ENCODE data around the gene SLC43A2. TPM values are rescaled to one million over a fixed set of nuclear protein-coding genes. Genes with fewer than 3 reads are reported as not detected.
"Not testable (repeated sequence)": the region's sequence is repeated elsewhere in the genome, so short reads cannot be mapped to it uniquely, and the experiment has no call there.

The SLC43A2 gene
- under 1 TPM; 0.40 to 0.52 TPM for total RNA-seq

GRCh38 chr17:1627982-1628855 is at the start of gene SLC43A2:
Gene SLC43A2 (minus strand): TSS chr17:1628834. CDS start chr17:1627874, 960 bp downstream.
- peak; percentile 73 for DNase-seq
- POLR2A ChIA-PET: interaction anchor here (0.5 kb wide), 1 partner anchor 99 kb away, joined by 4 read pairs; no protein-coding TSS in a partner anchor
- peak within 1 kb of the TSS; percentile 88 for H3K4me3 Mint-ChIP-seq

GRCh38 chr17:1676401-1676800 is 47.8 kb upstream of the SLC43A2 start:
- no peak for DNase-seq
- CTCF ChIA-PET: interaction anchor here (1.5 to 1.7 kb wide), 2 partner anchors 15 to 27 kb away, joined by 3 to 5 read pairs; partner anchors contain the start of gene RILP
- H3K36me3 Mint-ChIP-seq (ENCODE audit: low read depth): peaks cover 81% of the 10 kb centered on the region

More at GRCh38 chr17:1627982-1628855, at the start of gene SLC43A2:
- Mint-ChIP-seq H3K4me1 (peaks cover 28% of the 10 kb centered on the region), H3K27ac (peak within 1 kb of the TSS; percentile 90), H3K9me3 (no peaks in the 10 kb centered on the region), H3K27me3 (peaks cover 45% of the 10 kb centered on the region), H3K36me3 (ENCODE audit: low read depth) (no peaks in the 10 kb centered on the region)
- CTCF ChIA-PET: interaction anchor here (1.3 to 2.4 kb wide), 3 partner anchors 12 to 22 kb away, joined by 3 to 22 read pairs (median 3); partner anchors contain the start of gene RILP

GRCh38 chr17:1673041-1673785 is 44.6 kb upstream of the SLC43A2 start:
- Mint-ChIP-seq H3K4me1 (peaks cover 13% of the 10 kb centered on the region), H3K9me3 (no peaks in the 10 kb centered on the region), H3K27me3 (no peaks in the 10 kb centered on the region), H3K27ac (peak overlapping the region; percentile 34), H3K4me3 (no peak overlapping the region), H3K36me3 (ENCODE audit: low read depth) (peaks cover 77% of the 10 kb centered on the region)
- ChIA-PET CTCF (interaction anchor here (0.5 to 3.5 kb wide), 5 partner anchors 10 to 24 kb away, joined by 3 to 14 read pairs (median 3); partner anchors contain the start of gene RILP), POLR2A (no interaction called here)
- DNase-seq: peak; percentile 20

More at GRCh38 chr17:1676401-1676800, 47.8 kb upstream of the SLC43A2 start:
- POLR2A ChIA-PET: interaction anchor here (0.7 kb wide), 1 partner anchor 40 kb away, joined by 4 read pairs; no protein-coding TSS in a partner anchor
- no peak overlapping the region for H3K27ac Mint-ChIP-seq
- H3K9me3 Mint-ChIP-seq: no peaks in the 10 kb centered on the region
- peaks cover 8% of the 10 kb centered on the region for H3K4me1 Mint-ChIP-seq
- H3K27me3 Mint-ChIP-seq: no peaks in the 10 kb centered on the region
- no peak overlapping the region for H3K4me3 Mint-ChIP-seq

GRCh38 chr17:1663934-1664333 is 35.3 kb upstream of the SLC43A2 start:
- H3K4me3 Mint-ChIP-seq, H3K27me3 Mint-ChIP-seq, DNase-seq, POLR2A ChIA-PET, H3K9me3 Mint-ChIP-seq, H3K4me1 Mint-ChIP-seq: not testable (repeated sequence)
- CTCF ChIA-PET: interaction anchor here (0.6 to 4.1 kb wide), 3 partner anchors 13 to 88 kb away, joined by 3 to 29 read pairs (median 3); partner anchors contain the start of gene RILP
- Mint-ChIP-seq H3K27ac (peak overlapping the region; percentile 14), H3K36me3 (ENCODE audit: low read depth) (peaks cover 53% of the 10 kb centered on the region)

GRCh38 chr17:1661045-1661444 is 32.4 kb upstream of the SLC43A2 start:
- POLR2A ChIA-PET: no interaction called here
- H3K27me3 Mint-ChIP-seq: no peaks in the 10 kb centered on the region
- H3K4me1 Mint-ChIP-seq: peaks cover 1% of the 10 kb centered on the region
- H3K27ac Mint-ChIP-seq: no peak overlapping the region
- H3K4me3 Mint-ChIP-seq: no peak overlapping the region
- H3K36me3 Mint-ChIP-seq (ENCODE audit: low read depth): peaks cover 59% of the 10 kb centered on the region
- no peaks in the 10 kb centered on the region for H3K9me3 Mint-ChIP-seq
- DNase-seq: no peak
- CTCF ChIA-PET: interaction anchor here (0.6 to 4.1 kb wide), 5 partner anchors 8 to 15 kb away, joined by 3 to 29 read pairs (median 4); partner anchors contain the start of gene RILP

- CTCF ChIA-PET: interaction anchor here (0.8 to 1.6 kb wide), 7 partner anchors 9 to 222 kb away, joined by 3 to 7 read pairs (median 5); partner anchors contain the start of gene SCARF1
- no peak for DNase-seq
- Mint-ChIP-seq H3K4me3 (no peak overlapping the region), H3K36me3 (ENCODE audit: low read depth) (peaks cover 80% of the 10 kb centered on the region), H3K9me3 (no peaks in the 10 kb centered on the region), H3K27me3 (no peaks in the 10 kb centered on the region), H3K27ac (no peak overlapping the region), H3K4me1 (peaks cover 1% of the 10 kb centered on the region)
- POLR2A ChIA-PET: no interaction called here
Measured at GRCh38 chr17:1658100-1658499, 29.5 kb upstream of the SLC43A2 start.

GRCh38 chr17:1653735-1654134 is 25.1 kb upstream of the SLC43A2 start:
- peaks cover 4% of the 10 kb centered on the region for H3K4me1 Mint-ChIP-seq
- DNase-seq: no peak
- no peaks in the 10 kb centered on the region for H3K9me3 Mint-ChIP-seq
- no peak overlapping the region for H3K4me3 Mint-ChIP-seq
- H3K27ac Mint-ChIP-seq: no peak overlapping the region
- no peaks in the 10 kb centered on the region for H3K27me3 Mint-ChIP-seq
- ChIA-PET POLR2A (no interaction called here), CTCF (interaction anchor here (2.7 kb wide), 1 partner anchor 16 kb away, joined by 14 read pairs; no protein-coding TSS in a partner anchor)
- peaks cover 64% of the 10 kb centered on the region for H3K36me3 Mint-ChIP-seq (ENCODE audit: low read depth)

GRCh38 chr17:1652794-1653193 is 24.2 kb upstream of the SLC43A2 start:
- H3K4me1 Mint-ChIP-seq, H3K4me3 Mint-ChIP-seq, H3K27ac Mint-ChIP-seq, DNase-seq, H3K9me3 Mint-ChIP-seq, H3K27me3 Mint-ChIP-seq, POLR2A ChIA-PET: not testable (repeated sequence)
- H3K36me3 Mint-ChIP-seq (ENCODE audit: low read depth): peaks cover 55% of the 10 kb centered on the region
- CTCF ChIA-PET: interaction anchor here (0.6 to 2.7 kb wide), 4 partner anchors 8 to 643 kb away, joined by 4 to 14 read pairs (median 7); no protein-coding TSS in a partner anchor

GRCh38 chr17:1651559-1651844 is 22.9 kb upstream of the SLC43A2 start:
- Mint-ChIP-seq H3K4me3 (no peak overlapping the region), H3K27ac (no peak overlapping the region), H3K4me1 (peaks cover 11% of the 10 kb centered on the region), H3K36me3 (ENCODE audit: low read depth) (peaks cover 47% of the 10 kb centered on the region), H3K9me3 (no peaks in the 10 kb centered on the region), H3K27me3 (no peaks in the 10 kb centered on the region)
- ChIA-PET POLR2A (no interaction called here), CTCF (interaction anchor here (1.1 to 2.7 kb wide), 4 partner anchors 9 to 66 kb away, joined by 3 to 14 read pairs (median 6); no protein-coding TSS in a partner anchor)
- no peak for DNase-seq

- H3K4me1 Mint-ChIP-seq: peaks cover 14% of the 10 kb centered on the region
- no peaks in the 10 kb centered on the region for H3K27me3 Mint-ChIP-seq
- no peak for DNase-seq
- no peak overlapping the region for H3K4me3 Mint-ChIP-seq
- no peaks in the 10 kb centered on the region for H3K9me3 Mint-ChIP-seq
- H3K27ac Mint-ChIP-seq: no peak overlapping the region
- POLR2A ChIA-PET: no interaction called here
- peaks cover 42% of the 10 kb centered on the region for H3K36me3 Mint-ChIP-seq (ENCODE audit: low read depth)
- CTCF ChIA-PET: interaction anchor here (0.6 to 2.7 kb wide), 7 partner anchors 10 to 344 kb away, joined by 3 to 18 read pairs (median 4); partner anchors contain the start of gene SLC43A2
Measured at GRCh38 chr17:1650731-1651558, 22.3 kb upstream of the SLC43A2 start.

GRCh38 chr17:1649844-1650501 is 21.3 kb upstream of the SLC43A2 start, which contains the start of gene RILP:
Gene RILP (minus strand): TSS chr17:1649866. CDS start chr17:1649804, 62 bp downstream.
- Mint-ChIP-seq H3K4me1 (peaks cover 23% of the 10 kb centered on the region), H3K9me3 (no peaks in the 10 kb centered on the region), H3K36me3 (ENCODE audit: low read depth) (peaks cover 35% of the 10 kb centered on the region), H3K4me3 (peak within 1 kb of the TSS; percentile 66), H3K27me3 (no peaks in the 10 kb centered on the region), H3K27ac (peak within 1 kb of the TSS; percentile 72)
- ChIA-PET CTCF (interaction anchor here (0.6 to 3.0 kb wide), 29 partner anchors 9 to 394 kb away, joined by 3 to 29 read pairs (median 4); partner anchors contain the start of genes INPP5K, PRPF8 and SLC43A2), POLR2A (interaction anchor here (0.9 kb wide), 1 partner anchor 18 kb away, joined by 3 read pairs; no protein-coding TSS in a partner anchor)
- no peak for DNase-seq
